CD4-positive, alpha-beta T cell (primary cell): Measurements from ENCODE around the gene GNB3. TPM values are rescaled to one million over a fixed set of nuclear protein-coding genes. Genes with fewer than 3 reads are reported as not detected.

ENCODE experiments used
- ATAC-seq: fragments of 200-7000 bp; cut with Tn5 transposase; one replicate; pipeline ENCODE4 v1.10.0; 2022; ENCODE audit warnings: mild to moderate bottlenecking; ENCODE audit not compliant: poor library complexity
- CTCF ChIA-PET: fragments of 350-600 bp; sonication (Branson Sonifier 250); formaldehyde crosslinking; loops from one replicate; lab custom pipeline; 2021; ENCODE audit warnings: antibody characterized with exemption, inconsistent platforms; lab: Charles Lee
- POLR2A ChIA-PET: fragments of 350-600 bp; sonication (Branson Sonifier 250); formaldehyde crosslinking; loops from one replicate; lab custom pipeline; 2021; ENCODE audit warnings: antibody characterized with exemption, inconsistent platforms; lab: Charles Lee
- DNase-seq, 14 experiments: peaks; one replicate each; pipeline ENCODE4 v3.0.0-alpha.2; 2013 to 2020; ENCODE audit warnings: mixed read lengths in 2 of 14
- H3K27ac ChIP-seq, 2 donors: one replicate each; pipeline versions ENCODE4 v1.5.1 to v1.7.0; 2013; ENCODE audit warnings: low read length in 2 of 2, low read depth in 1 of 2, mild to moderate bottlenecking in 1 of 2
- H3K27me3 ChIP-seq, 2 experiments: 1 replicate in 1 of 2; 2 replicates in 1 of 2; pipeline versions ENCODE4 v1.6.1 to v1.7.0; 2013; ENCODE audit warnings: low read length in 2 of 2, control low read depth in 1 of 2, mild to moderate bottlenecking in 1 of 2, moderate library complexity in 1 of 2; ENCODE audit not compliant: insufficient read depth in 2 of 2, control insufficient read depth in 1 of 2
- H3K36me3 ChIP-seq: one replicate; pipeline ENCODE4 v1.6.1; 2013; ENCODE audit warnings: low read length, control low read depth; ENCODE audit not compliant: insufficient read depth
- H3K4me1 ChIP-seq: one replicate; pipeline ENCODE4 v1.6.1; 2013; ENCODE audit warnings: low read length, control low read depth; ENCODE audit not compliant: insufficient read depth
- H3K4me3 ChIP-seq: one replicate; pipeline ENCODE4 v1.5.1; 2013; ENCODE audit warnings: mild to moderate bottlenecking, low read length, moderate library complexity
- H3K9me3 ChIP-seq, 2 experiments: 1 replicate in 1 of 2; 2 replicates in 1 of 2; pipeline versions ENCODE4 v1.6.1 to v1.7.0; 2013; ENCODE audit warnings: low read length in 2 of 2, mild to moderate bottlenecking in 2 of 2, control low read depth in 1 of 2, moderate library complexity in 1 of 2; ENCODE audit not compliant: control insufficient read depth in 1 of 2, insufficient read depth in 1 of 2
- H3K27ac Mint-ChIP-seq: one replicate; pipeline ENCODE4 v1.8.0; 2020; ENCODE audit warnings: mixed read lengths
- H3K27me3 Mint-ChIP-seq: one replicate; pipeline ENCODE4 v1.8.0; 2021; ENCODE audit warnings: mixed read lengths
- H3K36me3 Mint-ChIP-seq: one replicate; pipeline ENCODE4 v1.8.0; 2021; ENCODE audit warnings: low read depth, mixed read lengths
- H3K4me1 Mint-ChIP-seq: one replicate; pipeline ENCODE4 v1.8.0; 2021; ENCODE audit warnings: low read depth, mixed read lengths
- H3K4me3 Mint-ChIP-seq: one replicate; pipeline ENCODE4 v1.8.0; 2020; ENCODE audit warnings: mild to moderate bottlenecking, mixed read lengths
- H3K9me3 Mint-ChIP-seq: one replicate; pipeline ENCODE4 v1.8.0; 2020; ENCODE audit warnings: mixed read lengths
- CTCF ChIP-seq: fragments of 200-600 bp; IDR thresholded peaks from one replicate; pipeline ENCODE4 v1.8.0; 2022; ENCODE audit warnings: antibody characterized with exemption, mild to moderate bottlenecking
- intact Hi-C, 2 experiments: fragments of 100-400 bp; cut with DNase I in 1 of 2; cut with micrococcal nuclease in 1 of 2; formaldehyde crosslinking; loops; one replicate each; pipeline versions ENCODE4 v1.15.1 to v1.9.0; 2023 to 2025; cut with DNase I, micrococcal nuclease
- total RNA-seq, 174 experiments: library from RNA in 2 of 174; stranded (reverse) in 2 of 174; gene quantifications; one replicate each; pipeline ENCODE4 v1.2.3 and lab custom pipeline; 2021 to 2026

The GNB3 gene
- total RNA-seq, 2 experiments from 2014 or later: 0.75 to 0.85 TPM

GRCh38 chr12:6821591-6822425, 18.9 kb upstream of the GNB3 start, which contains the start of gene GPR162:
Gene GPR162, plus strand, starts transcription at chr12:6821821. Its CDS starts 2,078 bp downstream, at chr12:6823899.
- peaks cover 26% of the 10 kb centered on the region for H3K27me3 Mint-ChIP-seq
- POLR2A ChIA-PET: interaction anchor here (0.6 to 2.4 kb wide), 8 partner anchors 11 to 132 kb away, joined by 3 to 18 read pairs (median 6); partner anchors contain the start of genes C12orf57, CD4, CDCA3 and MLF2
- Histone ChIP-seq H3K27ac (no peak within 1 kb of the TSS), H3K27me3 (peaks cover 11 to 12% of the 10 kb centered on the region in 2 experiments), H3K4me1 (peaks cover 30% of the 10 kb centered on the region), H3K4me3 (peak within 1 kb of the TSS; percentile 10), H3K9me3 (no peaks in the 10 kb centered on the region), H3K36me3 (peaks cover 30% of the 10 kb centered on the region)
- intact Hi-C loops: no loop called here
- peak within 1 kb of the TSS; percentile 63 for H3K4me3 Mint-ChIP-seq
- peaks cover 43% of the 10 kb centered on the region for H3K36me3 Mint-ChIP-seq
- H3K4me1 Mint-ChIP-seq: peaks cover 16% of the 10 kb centered on the region
- ATAC-seq (peak; percentile 18), DNase-seq (peak in 3 of 14 experiments; percentile 5 to 39 (median 25))
- H3K9me3 Mint-ChIP-seq: no peaks in the 10 kb centered on the region
- no peak for TF ChIP-seq CTCF
- CTCF ChIA-PET: interaction anchor here (0.8 to 1.0 kb wide), 2 partner anchors 14 to 68 kb away, joined by 3 to 4 read pairs; partner anchors contain the start of gene MLF2
- H3K27ac Mint-ChIP-seq: peak within 1 kb of the TSS; percentile 69

GRCh38 chr12:6822426-6823135, 18.1 kb upstream of the GNB3 start:
- Mint-ChIP-seq H3K9me3 (no peaks in the 10 kb centered on the region), H3K27me3 (peaks cover 32% of the 10 kb centered on the region), H3K4me1 (peaks cover 22% of the 10 kb centered on the region), H3K36me3 (peaks cover 36% of the 10 kb centered on the region), H3K27ac (no peak overlapping the region), H3K4me3 (peak overlapping the region; percentile 36)
- Histone ChIP-seq H3K27me3 (peaks cover 18 to 19% of the 10 kb centered on the region in 2 experiments), H3K4me1 (peaks cover 35% of the 10 kb centered on the region), H3K4me3 (no peak overlapping the region), H3K9me3 (no peaks in the 10 kb centered on the region), H3K36me3 (peaks cover 22% of the 10 kb centered on the region), H3K27ac (no peak overlapping the region)
- DNase-seq (no peak), ATAC-seq (no peak)
- ChIA-PET POLR2A (interaction anchor here (0.9 to 2.4 kb wide), 2 partner anchors 12 to 33 kb away, joined by 3 to 18 read pairs; partner anchors contain the start of gene CD4), CTCF (no interaction called here)
- TF ChIP-seq CTCF: no peak
- intact Hi-C loops: no loop called here
